ENCODE measurements around the gene BDNF. TPM values are rescaled to one million over a fixed set of nuclear protein-coding genes. Genes with fewer than 3 reads are reported as not detected.

BDNF gene
- total RNA-seq, 1 donor, result under 0.01 TPM

DNA sequence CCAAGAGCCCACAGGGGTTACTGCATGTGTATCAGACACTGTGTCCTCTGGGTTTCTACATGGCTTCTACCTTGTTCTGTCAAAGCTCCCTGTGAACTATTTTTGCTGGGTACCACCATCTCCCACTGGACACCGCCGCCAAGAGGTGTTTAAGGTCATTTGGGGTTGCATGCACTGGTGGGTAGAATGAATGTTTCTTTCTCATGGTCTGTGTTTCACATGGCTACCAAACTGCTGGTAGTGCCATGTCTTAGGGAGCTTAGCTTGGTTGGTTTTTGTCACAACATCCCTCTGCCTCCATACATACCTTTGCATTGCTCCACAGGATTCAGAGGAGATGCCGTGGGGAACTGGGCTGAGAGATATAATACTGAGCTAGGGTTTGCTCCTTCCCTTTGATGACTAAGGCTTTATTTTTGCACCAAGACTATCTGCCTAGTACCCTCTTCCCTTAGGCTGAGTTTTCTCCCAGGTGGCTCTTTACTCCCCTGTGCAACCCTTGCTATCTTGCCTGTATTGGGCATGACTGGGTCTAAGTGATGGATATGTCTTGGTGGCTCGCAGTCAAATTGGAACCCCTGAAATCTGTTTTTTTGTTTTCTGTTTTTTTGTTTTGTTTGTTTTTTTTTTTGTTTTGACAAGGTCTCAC is 73.2 kb downstream of the BDNF start:
- DNase-seq (ENCODE audit: low read depth in 2 of 3, low spot score in 2 of 3), result no peak

DNA sequence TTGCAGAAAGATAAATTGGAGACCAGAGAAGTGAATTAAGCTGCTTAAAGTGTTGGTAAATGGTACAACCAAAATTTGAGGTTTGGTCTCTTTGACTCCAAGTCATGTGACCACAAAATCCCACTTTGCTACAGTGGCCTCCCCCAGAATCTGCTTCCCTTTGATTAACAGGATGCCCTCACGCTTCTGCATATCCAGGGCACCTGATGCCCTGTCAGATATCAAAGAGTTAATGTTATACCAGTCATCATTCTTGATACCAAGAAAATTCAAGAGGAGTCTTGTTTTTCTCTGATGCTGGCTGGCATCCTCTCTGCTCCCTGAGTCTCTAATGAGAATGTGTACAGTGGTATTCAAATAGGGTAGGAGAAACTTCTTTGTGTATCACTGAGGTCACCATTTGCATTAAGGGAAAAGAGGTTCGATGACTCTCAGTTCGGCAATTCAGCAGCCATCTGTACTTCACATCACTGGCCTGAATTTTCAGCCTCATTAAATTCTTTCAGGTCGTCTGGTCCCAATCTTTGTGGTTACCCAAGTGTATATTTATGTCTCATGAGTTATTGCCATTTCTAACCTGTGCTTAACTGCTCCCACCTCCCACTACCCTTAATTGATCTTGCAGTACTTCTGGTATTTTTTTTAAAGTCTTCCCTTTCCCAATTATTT is 73.9 kb downstream of the BDNF start:
- no peak for DNase-seq (ENCODE audit: low read depth in 2 of 3, low spot score in 2 of 3)

DNA sequence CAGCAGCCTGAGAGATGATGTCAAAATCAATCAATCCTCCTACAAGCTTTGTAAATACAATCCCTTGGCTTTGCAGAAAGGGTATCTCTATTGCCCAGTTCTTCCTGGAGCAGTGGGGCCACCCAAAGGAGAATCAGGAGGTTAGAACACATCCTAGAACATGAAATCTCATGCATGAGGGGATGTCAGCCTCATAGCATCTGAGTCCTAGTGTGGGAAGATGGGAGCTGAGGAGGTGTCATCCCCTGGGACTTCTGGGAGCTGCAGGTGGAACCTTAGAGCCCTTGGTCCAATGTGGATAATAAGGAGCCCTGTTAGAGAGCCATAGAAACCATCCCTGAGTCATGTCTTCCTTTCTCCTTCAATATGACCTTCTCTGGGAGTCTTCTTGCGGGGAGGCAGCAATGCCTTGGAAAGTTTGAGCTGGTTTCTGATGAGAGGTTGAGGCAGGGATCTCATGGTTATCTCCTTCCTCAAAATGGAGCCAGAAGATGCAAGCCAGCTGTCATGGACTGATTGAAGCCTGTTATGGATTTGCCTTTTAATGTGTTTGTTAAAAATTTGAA is 74.8 kb downstream of the BDNF start:
- no peak for DNase-seq (ENCODE audit: low read depth in 2 of 3, low spot score in 2 of 3)

DNA sequence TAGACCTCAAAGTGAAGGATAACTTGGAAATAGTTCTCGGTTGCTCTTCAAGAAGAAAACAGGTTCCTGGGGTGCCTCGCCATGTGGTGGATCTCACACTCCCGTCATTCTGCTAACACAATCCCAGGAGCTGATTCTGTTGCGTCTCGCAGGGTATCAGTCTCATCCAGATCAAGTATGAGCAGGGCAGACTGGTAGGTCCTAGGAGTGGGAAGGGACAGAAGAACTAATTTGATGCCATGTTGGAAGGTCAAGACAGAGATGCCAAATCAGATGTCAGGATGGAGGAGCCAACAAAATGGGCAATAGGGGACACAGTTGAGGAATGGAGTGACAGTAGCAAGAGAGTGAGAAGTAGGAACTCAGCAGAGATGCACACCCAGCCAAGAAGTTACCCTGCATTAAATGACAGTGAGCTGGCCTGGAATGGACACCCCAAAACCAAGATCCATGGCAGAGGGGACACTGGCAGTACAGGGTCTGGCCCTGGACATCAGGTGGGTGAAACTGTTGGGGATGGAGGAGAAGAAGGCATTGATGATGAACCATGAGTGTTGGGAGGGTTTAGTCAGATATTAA is 76.2 kb downstream of the BDNF start:
- no peak for DNase-seq (ENCODE audit: low read depth in 2 of 3, low spot score in 2 of 3)

DNA sequence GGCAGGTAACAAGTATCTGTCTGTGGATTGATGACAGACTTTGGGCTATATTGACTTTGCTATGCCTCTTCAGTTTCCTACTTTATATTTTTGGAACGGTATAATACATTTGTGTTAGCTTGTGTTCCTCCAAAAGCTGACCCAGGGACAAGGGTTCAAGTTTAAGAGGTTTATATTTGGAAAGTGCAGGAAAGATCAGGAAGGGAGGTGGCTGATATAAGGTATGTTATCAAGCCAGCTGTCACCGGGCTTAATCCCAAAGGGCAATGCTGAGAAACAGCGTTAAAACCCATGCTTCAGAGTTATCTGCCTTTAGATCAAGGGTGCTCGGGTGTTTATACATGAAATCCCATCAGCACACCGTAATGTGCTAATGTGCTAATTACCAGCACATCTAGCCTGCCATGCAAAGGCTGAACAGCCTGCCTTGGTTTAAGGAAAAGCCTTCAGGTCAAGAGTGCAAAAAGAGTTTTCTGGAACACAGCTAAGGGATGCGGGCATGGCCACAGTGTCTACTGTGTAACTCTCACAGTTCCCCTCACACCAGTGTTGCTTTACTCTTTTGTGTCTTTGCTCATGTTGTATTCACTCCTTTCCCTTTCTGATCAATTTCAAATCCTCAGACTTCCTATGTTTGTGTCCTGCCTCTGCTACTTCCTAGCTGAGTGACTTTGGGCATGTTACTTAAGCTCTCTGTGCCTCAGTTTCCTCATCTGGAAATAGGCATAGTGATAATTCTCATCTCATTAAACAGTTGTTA is 77.5 kb downstream of the BDNF start:
- no peak for DNase-seq (ENCODE audit: low read depth in 2 of 3, low spot score in 2 of 3)

DNA sequence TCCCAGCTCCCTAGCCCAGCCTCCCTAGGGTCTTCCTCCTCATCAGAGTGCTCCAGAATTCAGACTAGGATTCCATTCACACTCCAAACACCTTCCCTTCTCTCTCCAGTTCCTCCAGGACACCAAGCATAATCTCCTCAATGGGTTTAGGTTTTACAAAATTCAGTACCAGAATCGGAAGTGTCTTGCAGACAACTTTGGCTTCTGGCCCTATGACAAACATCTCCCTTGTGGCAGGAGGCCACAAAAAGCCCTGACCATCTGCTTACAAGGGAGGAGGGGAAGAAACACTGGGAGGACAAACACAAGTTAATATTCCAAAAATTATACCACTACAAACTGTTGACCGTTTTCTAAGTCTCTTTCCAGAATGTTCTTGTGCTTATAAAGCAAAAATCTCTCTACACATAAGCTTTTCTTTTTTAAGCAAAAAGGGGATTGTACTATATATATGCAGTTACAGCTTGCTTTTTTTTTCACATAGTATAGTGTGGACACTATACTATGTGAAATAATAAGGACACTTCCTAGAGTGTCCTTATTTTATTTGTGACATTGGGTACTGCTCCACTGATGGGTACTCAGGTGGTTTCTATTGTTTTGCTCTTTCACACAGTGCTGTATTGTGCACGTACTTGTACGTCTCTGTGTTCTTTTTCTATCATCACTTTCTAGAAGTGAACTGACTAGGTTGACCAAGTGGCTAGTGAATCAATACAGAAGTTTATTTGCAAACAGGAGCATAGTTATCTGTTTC is 78.7 kb downstream of the BDNF start:
- DNase-seq (ENCODE audit: low read depth in 2 of 3, low spot score in 2 of 3), result no peak

DNA sequence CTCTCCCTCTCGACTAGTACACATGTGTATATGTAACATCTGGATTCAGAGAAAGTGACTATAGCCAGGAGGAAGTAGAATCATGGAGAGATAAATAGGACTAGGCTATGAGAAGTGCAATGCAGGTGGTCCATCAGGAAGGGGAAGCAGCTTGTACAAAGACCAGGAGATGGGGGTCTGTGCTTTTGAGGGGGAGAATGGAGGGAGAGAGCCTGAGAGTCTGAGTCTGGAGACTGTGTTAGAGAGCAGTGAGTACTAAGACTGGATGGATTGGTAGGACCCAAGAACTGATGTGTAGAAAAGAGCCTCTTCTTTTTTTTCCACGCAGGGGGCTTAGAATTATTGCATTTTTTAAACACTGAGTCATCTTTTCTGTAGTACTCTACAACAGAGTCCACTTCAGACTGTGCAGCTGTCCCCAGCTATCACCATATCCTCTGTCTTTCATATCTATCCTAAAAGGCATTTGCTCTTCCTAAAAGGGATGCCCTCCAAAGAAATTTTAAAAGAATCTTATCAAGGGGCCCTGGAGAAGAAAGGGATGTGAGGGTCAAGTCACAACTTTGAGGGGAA is 80.4 kb downstream of the BDNF start:
- no peak for DNase-seq (ENCODE audit: low read depth in 2 of 3, low spot score in 2 of 3)

DNA sequence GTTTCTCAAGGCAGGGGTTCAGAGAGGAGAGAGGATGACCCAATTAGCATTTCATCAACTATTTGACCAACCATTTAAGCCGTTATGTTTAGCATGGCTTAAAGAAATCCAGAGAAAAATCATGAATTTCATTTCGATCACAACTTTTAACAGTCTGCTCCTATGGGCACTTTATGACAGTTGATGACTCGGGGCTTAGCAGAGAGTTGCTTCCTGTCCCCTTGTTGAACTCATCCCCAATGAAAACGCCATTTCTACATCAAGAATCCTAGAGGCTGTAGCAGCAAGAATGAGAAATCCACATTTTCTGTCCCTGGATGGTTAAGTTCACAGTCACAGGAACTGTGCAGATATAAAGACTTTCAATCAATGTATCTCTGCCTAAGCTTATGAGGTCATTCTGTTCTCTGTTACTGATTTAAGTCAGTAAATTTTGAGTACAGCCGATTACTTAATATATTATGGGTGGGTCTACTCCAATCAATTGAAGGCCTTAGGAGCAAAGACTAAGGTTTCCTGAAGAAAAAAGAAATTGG is 81.1 kb downstream of the BDNF start:
- DNase-seq (ENCODE audit: low read depth in 2 of 3, low spot score in 2 of 3), result no peak

DNA sequence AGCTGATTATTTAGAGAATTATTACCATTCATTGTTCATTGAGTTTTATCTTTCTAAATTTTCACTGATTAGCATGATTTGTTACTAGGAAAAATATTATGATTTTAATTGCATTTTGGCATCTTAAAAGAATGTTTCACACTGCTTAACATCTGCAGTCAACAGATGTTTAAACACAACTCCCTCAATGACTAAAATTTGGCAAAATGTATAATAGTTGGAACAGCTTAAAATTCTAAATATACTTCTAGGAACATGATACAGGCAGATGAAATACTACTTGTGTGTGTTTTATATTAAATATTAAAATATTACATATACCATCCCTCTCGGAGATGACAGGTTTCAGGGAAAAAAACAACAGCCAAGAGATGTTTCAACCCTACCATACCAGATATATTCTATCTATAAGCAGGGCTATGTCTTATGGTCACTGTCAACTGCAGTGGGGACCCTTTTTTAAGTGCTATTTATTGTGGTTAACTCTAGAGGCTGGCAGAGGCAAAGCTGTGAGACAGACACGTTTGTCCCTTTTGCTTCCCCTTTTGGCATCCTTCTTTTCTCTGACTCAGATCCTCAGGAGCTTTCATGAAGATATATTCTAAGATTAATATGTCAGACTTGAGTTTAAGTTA is 81.9 kb downstream of the BDNF start:
- DNase-seq (ENCODE audit: low read depth in 2 of 3, low spot score in 2 of 3), result peak in 1 of 3 donors; percentile 42

DNA sequence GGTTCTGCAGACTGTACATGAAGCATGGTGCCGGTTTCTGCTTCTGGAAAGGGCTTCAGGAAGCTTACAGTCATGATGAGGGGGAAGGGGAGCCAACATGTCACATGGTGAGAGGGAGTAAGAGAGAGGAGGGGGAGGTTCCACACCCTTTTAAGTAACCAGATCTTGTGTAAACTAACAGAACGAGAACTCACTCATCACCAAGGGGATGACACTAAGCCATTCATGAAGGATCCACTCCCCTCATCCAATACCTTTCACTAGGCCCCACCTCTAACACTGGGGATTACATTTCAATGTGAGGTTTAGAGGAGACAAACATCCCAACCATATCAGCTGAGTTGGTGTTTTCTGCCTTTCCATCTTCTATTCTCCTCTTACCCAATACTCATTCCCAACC is 83.5 kb downstream of the BDNF start:
- DNase-seq (ENCODE audit: low read depth in 2 of 3, low spot score in 2 of 3), result no peak

DNA sequence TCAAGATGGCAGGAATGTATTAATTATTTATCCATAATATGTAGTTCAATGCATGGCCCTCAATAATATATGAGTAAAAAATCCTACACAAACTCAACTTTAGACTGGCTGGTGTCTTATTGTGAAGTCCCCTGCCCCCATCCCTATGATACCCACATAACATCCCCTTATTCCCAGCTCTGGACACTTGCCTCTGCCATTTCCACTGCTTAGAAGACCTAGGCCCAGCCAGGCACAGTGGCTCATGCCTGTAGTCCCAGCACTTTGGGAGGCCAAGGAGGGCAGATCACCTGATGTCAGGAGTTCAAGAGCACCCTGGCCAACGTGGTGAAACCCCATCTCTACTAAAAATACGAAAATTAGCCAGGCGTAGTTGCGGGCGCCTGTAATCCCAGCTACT is 84.4 kb downstream of the BDNF start:
- DNase-seq (ENCODE audit: low read depth in 2 of 3, low spot score in 2 of 3), result no peak

DNA sequence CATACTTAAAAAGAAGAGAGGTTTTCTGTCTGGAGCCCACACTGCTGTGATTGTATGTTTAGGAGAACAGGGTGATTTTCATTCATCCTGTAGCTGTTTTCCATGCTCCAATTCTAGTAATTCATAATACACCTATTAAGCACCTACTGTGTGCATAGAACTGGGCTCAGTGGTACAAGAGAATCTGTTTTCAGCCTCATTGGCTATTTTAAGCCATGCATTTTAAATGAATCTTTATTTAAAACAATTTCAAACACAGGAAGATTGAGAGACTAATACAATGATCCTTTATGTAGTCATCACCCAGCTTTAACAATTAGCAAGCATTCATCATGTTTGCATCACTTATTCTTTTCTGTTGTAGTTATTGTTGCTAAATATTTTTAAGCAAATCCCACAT is 86.2 kb downstream of the BDNF start:
- no peak for DNase-seq (ENCODE audit: low read depth in 2 of 3, low spot score in 2 of 3)

DNA sequence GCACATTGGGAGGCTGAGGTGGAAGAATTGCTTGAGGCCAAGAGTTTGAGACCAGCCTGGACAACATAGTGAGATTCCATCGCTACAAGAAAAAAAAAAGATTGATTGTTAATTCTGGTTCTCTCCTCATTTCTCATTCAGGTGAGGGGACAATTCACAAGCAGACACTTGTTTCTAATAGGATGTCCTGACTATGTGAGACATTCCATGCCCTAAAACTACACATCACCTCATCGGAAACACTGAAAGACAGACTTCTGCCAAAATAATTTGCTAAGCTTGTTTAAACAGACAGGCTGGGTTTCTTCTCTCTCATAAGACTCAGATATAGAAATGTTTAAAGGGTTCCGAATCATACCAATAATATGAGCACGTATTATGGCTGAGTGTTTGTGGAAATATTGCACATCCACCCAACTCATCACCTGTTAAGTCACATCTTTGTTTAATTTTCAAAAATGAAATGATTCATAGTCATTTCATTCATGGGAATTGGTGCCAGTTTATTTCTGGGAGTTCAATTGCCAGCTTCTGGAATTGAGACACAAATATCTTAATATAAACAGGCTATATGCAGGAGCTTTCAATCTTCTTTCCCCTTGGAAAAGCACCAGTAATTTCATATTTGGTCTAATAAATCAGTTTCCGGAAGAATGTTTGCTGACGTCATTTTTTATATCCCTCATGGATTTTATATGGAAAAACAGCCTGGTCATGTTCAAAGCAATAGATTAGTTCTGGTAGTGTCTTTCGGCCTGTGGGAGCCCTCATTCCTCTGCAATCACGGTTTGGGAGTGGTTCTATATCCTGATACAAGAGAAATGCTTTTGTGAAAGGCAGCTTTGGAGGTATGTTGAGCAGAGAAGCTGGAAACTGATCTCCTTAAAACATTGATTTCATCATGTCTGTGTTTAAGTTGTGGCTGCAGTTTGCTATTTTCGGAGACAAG is 87.0 kb downstream of the BDNF start:
- DNase-seq (ENCODE audit: low read depth in 2 of 3, low spot score in 2 of 3), result no peak

DNA sequence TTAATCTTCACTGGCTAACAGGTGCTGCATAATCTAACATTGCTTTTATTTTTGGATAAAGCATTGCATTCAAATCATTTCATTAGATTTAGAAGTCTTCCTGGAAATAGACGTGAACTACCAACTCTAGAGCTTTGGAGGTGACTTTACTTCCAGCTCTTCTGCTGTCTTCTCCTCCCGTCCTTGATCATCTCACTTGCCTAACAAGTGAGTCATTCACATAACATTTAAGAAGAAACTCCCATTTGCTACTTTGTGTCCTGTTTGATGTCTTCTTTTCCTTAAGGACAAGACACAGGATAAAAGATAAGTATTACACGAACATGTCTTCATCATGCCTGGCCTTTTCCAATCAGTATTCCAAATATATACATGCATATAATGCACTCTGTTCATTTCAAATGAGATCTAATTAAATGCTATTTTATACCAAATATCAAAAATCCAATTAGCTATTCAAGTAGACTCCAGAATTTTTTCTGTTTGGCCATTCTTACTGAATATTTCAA is 88.3 kb downstream of the BDNF start:
- DNase-seq (ENCODE audit: low read depth in 2 of 3, low spot score in 2 of 3), result no peak

DNA sequence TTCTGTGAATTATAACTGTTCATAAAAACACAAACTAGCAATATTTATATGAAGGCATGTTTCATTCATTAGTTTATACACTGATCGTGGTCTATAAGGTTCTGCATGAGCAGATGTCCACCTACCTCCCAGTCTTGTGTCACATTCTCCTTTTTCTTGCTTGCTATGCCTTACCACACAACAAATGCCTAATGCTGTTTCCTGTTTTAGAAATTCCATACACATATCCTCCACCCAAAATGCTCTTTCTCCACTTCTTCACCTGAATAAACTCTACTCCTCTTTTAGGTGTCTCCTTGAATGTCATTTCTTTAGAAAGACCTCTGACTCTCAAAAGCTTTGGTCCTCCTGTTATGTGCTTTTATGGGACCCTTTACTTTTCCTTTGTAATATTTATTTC is 88.9 kb downstream of the BDNF start:
- DNase-seq (ENCODE audit: low read depth in 2 of 3, low spot score in 2 of 3), result no peak

DNA sequence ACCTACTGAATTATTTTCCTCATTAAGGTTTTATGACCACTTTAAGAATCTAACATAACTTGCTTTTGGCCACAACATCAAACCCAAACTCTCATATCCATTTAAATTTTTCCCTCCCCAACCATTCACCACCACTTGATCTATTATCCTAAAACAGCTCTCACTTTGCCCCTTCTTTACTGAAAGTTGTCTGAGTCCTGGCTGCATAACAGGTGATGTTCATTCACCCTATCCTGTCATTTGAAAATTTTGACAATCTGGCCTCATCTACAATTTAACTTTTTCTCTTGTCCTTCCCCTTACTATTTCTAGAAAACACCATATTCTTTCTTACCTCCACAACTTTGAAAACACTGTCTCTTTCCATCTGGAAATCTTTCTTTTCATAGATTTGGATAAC is 89.3 kb downstream of the BDNF start:
- no peak for DNase-seq (ENCODE audit: low read depth in 2 of 3, low spot score in 2 of 3)

DNA sequence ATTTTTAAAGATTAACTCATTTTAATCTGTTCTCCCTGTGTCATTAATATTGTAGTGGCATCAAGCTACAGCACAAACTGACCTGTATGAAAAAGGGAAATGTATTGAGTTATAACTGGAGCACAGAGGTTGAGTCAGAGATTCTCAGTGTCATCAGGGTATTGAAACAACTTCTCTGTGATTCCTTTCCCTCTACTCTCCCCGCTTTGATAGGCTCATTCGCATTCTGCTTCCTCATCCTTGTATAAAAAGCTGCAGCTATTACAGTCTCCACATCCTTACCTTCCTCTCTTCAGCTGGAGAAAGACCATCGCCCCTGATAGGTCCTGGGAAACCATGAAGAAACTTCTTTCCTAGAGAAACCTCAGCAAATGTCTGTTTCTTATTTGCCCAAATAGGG is 90.0 kb downstream of the BDNF start:
- no peak for DNase-seq (ENCODE audit: low read depth in 2 of 3, low spot score in 2 of 3)

DNA sequence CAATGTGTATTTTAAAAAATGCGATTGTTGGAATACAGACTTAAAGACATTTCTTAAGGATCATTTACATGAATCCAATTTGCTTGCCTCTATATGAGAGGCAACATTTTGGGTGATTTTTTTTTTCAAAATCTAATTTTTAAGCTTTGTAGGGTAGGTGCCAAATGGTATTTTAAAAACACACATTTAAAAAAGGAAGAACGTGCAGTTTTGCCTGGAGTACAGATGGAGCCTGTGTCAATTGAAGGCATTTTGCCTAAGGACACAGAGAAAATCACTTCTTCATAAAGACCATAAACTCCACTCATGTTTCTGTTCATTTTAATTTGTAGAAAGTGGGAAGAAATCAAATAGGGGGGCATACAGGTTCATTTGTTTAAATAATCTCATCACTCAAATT is 91.3 kb downstream of the BDNF start:
- no peak for DNase-seq (ENCODE audit: low read depth in 2 of 3, low spot score in 2 of 3)
